Activated CD8-positive, alpha-beta T cell treated with anti-CD3 and anti-CD28 coated beads for 36 hours (primary cell): ENCODE measurements around the gene IL17REL. TPM values are rescaled to one million over a fixed set of nuclear protein-coding genes. Genes with fewer than 3 reads are reported as not detected.

Experiments
- ATAC-seq: fragments of 200-7000 bp; cut with Tn5 transposase; one replicate; pipeline ENCODE4 v1.10.0; 2021; ENCODE audit warnings: mild to moderate bottlenecking, moderate library complexity
- CTCF ChIA-PET: fragments of 350-600 bp; sonication (Branson Sonifier 250); formaldehyde crosslinking; loops from one replicate; lab custom pipeline; 2021; ENCODE audit warnings: antibody characterized with exemption; lab: Charles Lee
- POLR2A ChIA-PET: fragments of 350-600 bp; sonication (Branson Sonifier 250); formaldehyde crosslinking; loops from one replicate; lab custom pipeline; 2021; ENCODE audit warnings: antibody characterized with exemption; lab: Charles Lee
- DNase-seq: peaks from one replicate; pipeline ENCODE4 v3.0.0-alpha.2; 2020
- H3K27ac Mint-ChIP-seq: one replicate; pipeline ENCODE4 v1.8.0; 2021; ENCODE audit warnings: mild to moderate bottlenecking, mixed read lengths
- H3K27me3 Mint-ChIP-seq: one replicate; pipeline ENCODE4 v1.8.0; 2021; ENCODE audit warnings: mixed read lengths
- H3K36me3 Mint-ChIP-seq: one replicate; pipeline ENCODE4 v1.8.0; 2021; ENCODE audit warnings: low read depth, mixed read lengths
- H3K4me1 Mint-ChIP-seq: one replicate; pipeline ENCODE4 v1.8.0; 2021; ENCODE audit warnings: low read depth, mixed read lengths
- H3K4me3 Mint-ChIP-seq: one replicate; pipeline ENCODE4 v1.8.0; 2021; ENCODE audit warnings: mild to moderate bottlenecking, moderate library complexity, mixed read lengths
- H3K9me3 Mint-ChIP-seq: one replicate; pipeline ENCODE4 v1.8.0; 2021; ENCODE audit warnings: mixed read lengths
- intact Hi-C: fragments of 100-400 bp; cut with micrococcal nuclease; formaldehyde crosslinking; loops from one replicate; pipeline ENCODE4 v1.10.0; 2022
- total RNA-seq, 2 experiments: library from RNA; stranded (reverse); gene quantifications; one replicate each; pipeline ENCODE4 v1.2.3, GENCODE V29; 2021
- TF ChIP-seq, protein P1 (sequence below): fragments of 200-600 bp; IDR thresholded peaks from one replicate; pipeline ENCODE4 v1.8.0; 2022; ENCODE audit warnings: antibody characterized with exemption, mild to moderate bottlenecking

The IL17REL gene
- under 1 TPM in 1 of 2 experiments, not detected in 1; 0.14 TPM for total RNA-seq

DNA sequence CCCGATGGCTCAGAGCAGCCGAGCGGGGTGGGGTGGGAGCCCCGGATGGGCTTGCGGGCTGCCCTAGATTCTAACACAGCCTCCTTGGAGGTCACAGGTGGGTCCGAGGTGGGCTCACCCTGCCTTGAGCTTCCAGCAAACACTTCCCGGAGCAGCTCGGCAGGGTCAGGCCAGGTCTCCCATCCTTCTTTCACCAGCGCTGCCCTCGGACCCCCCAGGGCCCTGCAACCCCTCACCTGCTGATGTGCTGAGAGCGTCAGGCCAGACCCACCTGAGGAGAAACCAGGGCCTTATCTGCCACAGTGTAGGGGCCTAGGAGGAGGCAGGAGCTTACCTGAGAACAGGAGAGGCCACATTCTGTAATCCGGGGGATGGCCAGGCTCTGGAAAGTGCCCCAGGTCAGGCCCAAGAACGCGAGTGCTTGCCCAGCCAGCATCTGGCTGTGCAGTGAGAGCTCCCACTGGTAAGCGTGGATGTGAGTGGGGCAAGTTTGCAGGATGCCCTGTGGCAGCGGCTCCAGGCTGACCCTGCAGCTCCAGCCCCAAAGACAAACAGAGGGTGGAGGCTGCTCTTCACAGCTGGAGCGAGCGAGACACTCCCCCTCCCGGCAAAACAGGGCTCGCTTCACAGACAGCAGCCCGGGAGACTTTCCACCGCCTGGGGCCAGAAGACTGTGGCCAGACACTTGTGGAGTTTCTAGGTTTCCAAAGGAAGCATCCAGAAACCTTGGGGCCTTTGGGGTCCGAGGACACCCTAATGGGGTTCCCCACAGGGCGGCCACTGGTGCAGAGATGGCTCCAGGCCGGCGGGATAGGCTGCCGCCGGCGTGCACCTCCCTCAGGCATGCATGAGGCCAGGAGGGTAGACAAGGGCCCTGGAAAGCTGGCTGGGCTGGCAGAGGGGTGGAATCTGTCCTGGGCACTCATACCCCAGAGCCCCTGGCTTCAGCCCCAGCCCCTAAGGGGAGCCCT is at the start of gene IL17REL:
TSS of gene IL17REL (minus strand) at position 555 of the 971 bp plus-strand sequence. CDS start at position 436, 119 bp downstream.
- no peaks in the 10 kb centered on the region for H3K36me3 Mint-ChIP-seq
- DNase-seq (no peak), ATAC-seq (no peak)
- CTCF ChIA-PET, result interaction anchor here (1.2 to 2.4 kb wide), 4 partner anchors 18 to 20 kb away, joined by 3 to 11 read pairs (median 6); no protein-coding TSS in a partner anchor
- H3K27ac Mint-ChIP-seq, result peak within 1 kb of the TSS; percentile 72
- H3K4me1 Mint-ChIP-seq, result peaks cover 31% of the 10 kb centered on the region
- peaks cover 2% of the 10 kb centered on the region for H3K27me3 Mint-ChIP-seq
- POLR2A ChIA-PET, result interaction anchor here (0.9 to 1.1 kb wide), 2 partner anchors 41 to 74 kb away, joined by 3 to 4 read pairs; no protein-coding TSS in a partner anchor
- no peaks in the 10 kb centered on the region for H3K9me3 Mint-ChIP-seq
- intact Hi-C loops, result no loop called here
- H3K4me3 Mint-ChIP-seq, result peak within 1 kb of the TSS; percentile 62
- TF ChIP-seq, protein P1, sequence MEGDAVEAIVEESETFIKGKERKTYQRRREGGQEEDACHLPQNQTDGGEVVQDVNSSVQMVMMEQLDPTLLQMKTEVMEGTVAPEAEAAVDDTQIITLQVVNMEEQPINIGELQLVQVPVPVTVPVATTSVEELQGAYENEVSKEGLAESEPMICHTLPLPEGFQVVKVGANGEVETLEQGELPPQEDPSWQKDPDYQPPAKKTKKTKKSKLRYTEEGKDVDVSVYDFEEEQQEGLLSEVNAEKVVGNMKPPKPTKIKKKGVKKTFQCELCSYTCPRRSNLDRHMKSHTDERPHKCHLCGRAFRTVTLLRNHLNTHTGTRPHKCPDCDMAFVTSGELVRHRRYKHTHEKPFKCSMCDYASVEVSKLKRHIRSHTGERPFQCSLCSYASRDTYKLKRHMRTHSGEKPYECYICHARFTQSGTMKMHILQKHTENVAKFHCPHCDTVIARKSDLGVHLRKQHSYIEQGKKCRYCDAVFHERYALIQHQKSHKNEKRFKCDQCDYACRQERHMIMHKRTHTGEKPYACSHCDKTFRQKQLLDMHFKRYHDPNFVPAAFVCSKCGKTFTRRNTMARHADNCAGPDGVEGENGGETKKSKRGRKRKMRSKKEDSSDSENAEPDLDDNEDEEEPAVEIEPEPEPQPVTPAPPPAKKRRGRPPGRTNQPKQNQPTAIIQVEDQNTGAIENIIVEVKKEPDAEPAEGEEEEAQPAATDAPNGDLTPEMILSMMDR, result no peak

DNA sequence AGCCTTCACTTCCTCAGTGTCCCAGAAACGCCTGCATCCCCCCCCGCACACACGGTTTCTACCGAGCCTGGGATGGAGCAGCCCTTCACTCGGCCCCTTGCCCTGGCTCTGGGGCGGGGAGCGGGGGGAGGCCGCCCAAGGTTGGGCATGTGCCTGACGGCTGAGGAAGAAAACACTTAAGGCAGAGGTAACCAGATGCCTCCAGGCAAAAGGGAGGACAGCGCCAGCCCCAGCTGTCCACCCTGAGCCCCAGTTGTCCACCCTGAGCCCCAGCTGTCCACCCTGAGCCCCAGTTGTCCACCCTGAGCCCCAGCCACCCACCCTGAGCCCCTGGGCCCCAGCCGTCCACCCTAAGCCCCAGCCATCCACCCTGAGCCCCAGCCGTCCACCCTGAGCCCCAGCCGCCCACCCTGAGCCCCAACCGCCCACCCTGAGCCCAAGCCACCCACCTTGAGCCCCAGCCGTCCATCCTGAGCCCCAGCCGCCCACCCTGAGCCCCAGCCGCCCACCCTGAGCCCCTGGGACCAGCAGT is 49.3 kb upstream of the IL17REL start:
- no peaks in the 10 kb centered on the region for H3K4me1 Mint-ChIP-seq
- CTCF ChIA-PET, result no interaction called here
- no peaks in the 10 kb centered on the region for H3K9me3 Mint-ChIP-seq
- POLR2A ChIA-PET, result no interaction called here
- H3K36me3 Mint-ChIP-seq, result no peaks in the 10 kb centered on the region
- ATAC-seq (no peak), DNase-seq (no peak)
- peaks cover 16% of the 10 kb centered on the region for H3K27me3 Mint-ChIP-seq
- TF ChIP-seq, protein P1, result no peak
- no peak overlapping the region for H3K4me3 Mint-ChIP-seq
- intact Hi-C loops, result no loop called here
- H3K27ac Mint-ChIP-seq, result no peak overlapping the region

DNA sequence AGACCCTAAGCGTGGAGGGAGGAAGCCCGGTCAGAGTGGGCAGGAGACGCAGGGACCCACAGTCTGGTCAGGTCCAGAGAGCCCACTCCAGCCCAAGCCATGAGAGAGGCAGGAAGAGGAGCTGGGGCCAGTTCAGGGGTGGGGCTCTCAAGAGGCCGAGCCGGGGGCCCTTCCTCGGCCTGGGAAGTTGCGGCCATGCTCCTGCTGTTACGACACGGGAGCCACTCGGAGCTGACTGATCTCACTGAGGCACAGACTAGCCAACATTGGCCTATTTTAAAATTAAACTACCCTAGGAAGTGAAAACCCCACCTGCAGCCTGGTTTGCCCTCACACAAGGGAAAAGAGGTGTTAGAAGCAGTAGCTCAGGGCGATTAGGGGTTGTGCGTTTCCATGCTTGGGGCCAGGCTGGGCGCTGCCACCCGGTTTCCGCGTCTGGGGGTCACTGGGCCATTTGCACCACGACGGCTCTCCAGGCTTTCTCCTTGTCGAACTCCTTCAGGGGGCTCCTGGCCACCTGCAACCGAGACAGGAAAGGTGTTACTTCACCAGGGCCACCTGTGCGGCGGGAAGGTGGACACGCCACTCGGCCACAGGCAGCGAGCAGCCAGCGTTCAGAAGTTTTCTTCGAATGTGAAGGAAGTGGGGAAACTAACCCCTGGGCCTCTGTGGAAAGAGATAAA is 48.7 kb upstream of the IL17REL start:
- Mint-ChIP-seq H3K9me3 (no peaks in the 10 kb centered on the region), H3K27me3 (peaks cover 19% of the 10 kb centered on the region), H3K27ac (no peak overlapping the region), H3K4me1 (no peaks in the 10 kb centered on the region), H3K4me3 (no peak overlapping the region), H3K36me3 (no peaks in the 10 kb centered on the region)
- no peak for DNase-seq
- TF ChIP-seq, protein P1, result no peak
- intact Hi-C loops, result no loop called here
- no peak for ATAC-seq
- ChIA-PET POLR2A (no interaction called here), CTCF (no interaction called here)

DNA sequence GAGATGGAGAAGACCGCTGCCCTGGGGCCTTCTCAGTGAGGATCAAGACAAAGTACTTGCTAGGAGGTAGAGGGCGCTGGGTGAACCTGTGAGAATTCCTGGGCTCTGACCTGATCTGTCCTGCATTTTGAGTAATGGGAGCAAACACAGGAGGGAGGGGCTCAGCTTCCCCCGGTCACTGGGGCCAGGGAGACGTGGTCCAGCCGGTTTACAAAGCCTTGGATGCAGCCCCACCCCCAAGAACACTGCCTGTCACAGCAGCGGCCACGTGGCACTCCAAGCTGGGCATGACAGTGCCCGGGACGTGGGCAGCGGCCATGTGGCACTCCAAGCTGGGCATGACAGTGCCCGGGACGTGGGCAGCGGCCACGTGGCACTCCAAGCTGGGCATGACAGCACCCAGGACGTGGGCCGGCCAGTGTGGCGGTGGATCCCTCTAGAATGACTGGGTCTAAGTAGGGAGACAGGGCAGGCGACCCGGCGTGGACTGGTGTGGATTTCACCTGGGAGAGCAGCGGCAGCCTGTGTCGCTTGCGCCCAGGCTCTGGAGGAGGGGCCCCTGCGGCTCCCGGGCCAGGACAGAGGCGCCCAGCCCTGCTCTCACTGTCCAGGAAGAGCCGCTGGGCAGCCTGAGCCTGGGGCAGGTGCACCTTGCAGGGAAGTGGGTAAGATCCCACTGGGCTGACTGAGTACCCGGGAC is 48.0 kb upstream of the IL17REL start:
- ChIA-PET CTCF (no interaction called here), POLR2A (no interaction called here)
- intact Hi-C loops, result no loop called here
- peaks cover 22% of the 10 kb centered on the region for H3K27me3 Mint-ChIP-seq
- ATAC-seq, result no peak
- H3K4me3 Mint-ChIP-seq, result no peak overlapping the region
- H3K27ac Mint-ChIP-seq, result no peak overlapping the region
- no peak for DNase-seq
- H3K36me3 Mint-ChIP-seq, result no peaks in the 10 kb centered on the region
- H3K4me1 Mint-ChIP-seq, result no peaks in the 10 kb centered on the region
- H3K9me3 Mint-ChIP-seq, result no peaks in the 10 kb centered on the region
- TF ChIP-seq, protein P1, result no peak
